Smooth muscle cell (in vitro differentiated cells): Measurements from ENCODE around the gene PNLIPRP2. TPM values are rescaled to one million over a fixed set of nuclear protein-coding genes. Genes with fewer than 3 reads are reported as not detected.

Experiments used
- DNase-seq: peaks from one replicate; lab custom pipeline; 2025; ENCODE audit not compliant: unreplicated experiment; lab: John Stamatoyannopoulos, UW
- H2AFZ ChIP-seq: fragments of 200-600 bp; sonication (generic); 2 replicates; pipeline ENCODE4 v1.6.0; 2016; ENCODE audit warnings: antibody characterized with exemption, low read depth, mild to moderate bottlenecking
- H3F3A ChIP-seq: fragments of 200-600 bp; sonication (generic); 2 replicates; pipeline ENCODE4 v1.6.0; 2017; ENCODE audit warnings: antibody characterized with exemption, low read depth
- H3K27ac ChIP-seq: fragments of 200-600 bp; sonication (generic); 2 replicates; pipeline ENCODE4 v1.5.1; 2016; ENCODE audit warnings: low read depth, mild to moderate bottlenecking
- H3K27me3 ChIP-seq: fragments of 200-600 bp; sonication (generic); 2 replicates; pipeline ENCODE4 v1.6.1; 2016; ENCODE audit warnings: low read depth, mild to moderate bottlenecking
- H3K36me3 ChIP-seq: fragments of 200-600 bp; sonication (generic); 2 replicates; pipeline ENCODE4 v1.5.1; 2016; ENCODE audit warnings: low read depth
- H3K4me1 ChIP-seq: fragments of 200-600 bp; sonication (generic); 2 replicates; pipeline ENCODE4 v1.5.1; 2016; ENCODE audit warnings: low read depth
- H3K4me2 ChIP-seq: fragments of 200-600 bp; sonication (generic); 2 replicates; pipeline ENCODE4 v1.6.0; 2016; ENCODE audit warnings: mild to moderate bottlenecking
- H3K4me3 ChIP-seq: fragments of 200-600 bp; sonication (generic); 2 replicates; pipeline ENCODE4 v1.5.1; 2016; ENCODE audit warnings: mild to moderate bottlenecking
- H3K79me2 ChIP-seq: fragments of 200-600 bp; sonication (generic); 2 replicates; pipeline ENCODE4 v1.6.0; 2016; ENCODE audit warnings: low read depth, mild to moderate bottlenecking
- H3K9ac ChIP-seq: fragments of 200-600 bp; sonication (generic); 2 replicates; pipeline ENCODE4 v1.6.0; 2016; ENCODE audit warnings: low read depth
- H3K9me3 ChIP-seq: fragments of 200-600 bp; sonication (generic); replicated peaks from 2 replicates; pipeline ENCODE4 v1.5.1; 2016; ENCODE audit warnings: low read depth
- H4K20me1 ChIP-seq: fragments of 200-600 bp; sonication (generic); 2 replicates; pipeline ENCODE4 v1.6.0; 2016; ENCODE audit warnings: low read depth
- CTCF ChIP-seq: fragments of 200-600 bp; sonication (generic); IDR thresholded peaks from 2 replicates; pipeline ENCODE4 v1.5.1; 2017; ENCODE audit warnings: borderline replicate concordance, mild to moderate bottlenecking, antibody characterized with exemption; ENCODE audit not compliant: insufficient read depth, poor library complexity, severe bottlenecking
- WGBS: methylation state at CpG from one replicate; pipeline ENCODE4 v1.1.7; 2016; ENCODE audit warnings: low lambda C conversion rate; 5-methylcytosine and 5-hydroxymethylcytosine counted together
- polyA plus RNA-seq: library from polyadenylated mRNA; unstranded; fragments of >200 nt; fragmentation: Nextera tagmentation; extraction: Ambion mirVana; gene quantifications from 2 replicates; pipeline ENCODE4 v1.2.1, GENCODE V29; 2016
- total RNA-seq: library from RNA; depleted of rRNA; stranded (reverse); fragments of >200 nt; gene quantifications from 2 replicates; pipeline ENCODE4 v1.2.3, GENCODE V29; 2014

PNLIPRP2 gene
- total and polyA plus RNA-seq, 2 experiments from 2014 or later, result not detected

DNA sequence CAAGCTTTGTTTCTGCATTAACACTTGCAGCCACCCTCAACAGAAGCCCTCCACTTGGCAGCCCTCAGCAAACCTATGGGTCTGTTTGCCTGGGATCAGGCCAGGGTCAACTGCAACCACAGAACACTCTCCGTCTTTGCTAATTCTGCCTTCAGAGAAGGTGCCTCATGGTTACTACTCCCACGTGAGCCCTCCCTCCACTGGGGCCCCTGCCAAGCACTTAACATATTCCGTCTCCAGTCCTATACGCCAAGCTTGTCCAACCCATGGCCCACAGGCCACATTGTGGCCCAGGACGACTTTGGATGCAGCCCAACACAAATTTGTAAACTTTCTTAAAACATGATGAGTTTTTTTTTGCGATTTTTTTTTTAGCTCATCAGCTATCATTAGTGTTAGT lies 66.9 kb downstream of the PNLIPRP2 start:
- Histone ChIP-seq H3K4me1 (no peaks in the 10 kb centered on the region), H3K9me3 (no peaks in the 10 kb centered on the region), H3K9ac (no peak overlapping the region), H3F3A (peaks cover 7% of the 10 kb centered on the region), H3K4me2 (no peak overlapping the region), H3K27me3 (no peaks in the 10 kb centered on the region), H3K79me2 (no peaks in the 10 kb centered on the region), H3K4me3 (no peak overlapping the region), H2AFZ (no peak overlapping the region), H4K20me1 (no peaks in the 10 kb centered on the region), H3K27ac (no peak overlapping the region), H3K36me3 (no peaks in the 10 kb centered on the region)
- no peak for TF ChIP-seq CTCF
- DNase-seq, result no peak
- WGBS, result 83% methylated on average over 6 of the region's 6 CpGs

DNA sequence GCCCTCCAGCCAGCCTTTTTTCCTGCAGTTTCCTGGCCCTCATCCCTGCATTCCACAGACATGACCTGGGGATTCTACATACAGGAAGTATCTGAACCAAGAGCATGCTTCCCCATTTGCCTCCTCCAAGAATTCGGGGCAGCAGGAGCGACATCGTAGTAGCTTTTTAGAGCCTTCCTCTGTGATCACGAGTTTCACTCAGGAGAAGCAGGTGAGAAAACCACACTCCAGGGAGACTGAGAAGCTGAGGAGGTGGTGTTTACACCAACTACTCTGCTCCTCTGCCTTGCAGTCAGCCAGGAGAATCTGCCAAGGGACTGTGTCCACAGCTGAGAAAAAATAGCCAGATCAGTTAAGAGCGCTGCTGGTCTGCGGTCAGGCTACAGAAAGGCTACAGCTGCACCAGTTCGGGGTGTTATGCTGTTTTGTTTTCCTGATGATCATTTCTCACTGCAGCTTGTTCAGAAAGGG lies 67.5 kb downstream of the PNLIPRP2 start:
- H2AFZ ChIP-seq, result no peak overlapping the region
- H3K4me1 ChIP-seq, result no peaks in the 10 kb centered on the region
- H3K36me3 ChIP-seq, result no peaks in the 10 kb centered on the region
- H3F3A ChIP-seq, result peaks cover 7% of the 10 kb centered on the region
- H3K4me2 ChIP-seq, result peak overlapping the region; percentile 25
- no peaks in the 10 kb centered on the region for H4K20me1 ChIP-seq
- no peak overlapping the region for H3K27ac ChIP-seq
- TF ChIP-seq CTCF, result no peak
- no peaks in the 10 kb centered on the region for H3K9me3 ChIP-seq
- DNase-seq, result no peak
- H3K79me2 ChIP-seq, result no peaks in the 10 kb centered on the region
- H3K27me3 ChIP-seq, result no peaks in the 10 kb centered on the region
- no peak overlapping the region for H3K9ac ChIP-seq
- no peak overlapping the region for H3K4me3 ChIP-seq
- 51% methylated on average over 7 of the region's 7 CpGs for WGBS

DNA sequence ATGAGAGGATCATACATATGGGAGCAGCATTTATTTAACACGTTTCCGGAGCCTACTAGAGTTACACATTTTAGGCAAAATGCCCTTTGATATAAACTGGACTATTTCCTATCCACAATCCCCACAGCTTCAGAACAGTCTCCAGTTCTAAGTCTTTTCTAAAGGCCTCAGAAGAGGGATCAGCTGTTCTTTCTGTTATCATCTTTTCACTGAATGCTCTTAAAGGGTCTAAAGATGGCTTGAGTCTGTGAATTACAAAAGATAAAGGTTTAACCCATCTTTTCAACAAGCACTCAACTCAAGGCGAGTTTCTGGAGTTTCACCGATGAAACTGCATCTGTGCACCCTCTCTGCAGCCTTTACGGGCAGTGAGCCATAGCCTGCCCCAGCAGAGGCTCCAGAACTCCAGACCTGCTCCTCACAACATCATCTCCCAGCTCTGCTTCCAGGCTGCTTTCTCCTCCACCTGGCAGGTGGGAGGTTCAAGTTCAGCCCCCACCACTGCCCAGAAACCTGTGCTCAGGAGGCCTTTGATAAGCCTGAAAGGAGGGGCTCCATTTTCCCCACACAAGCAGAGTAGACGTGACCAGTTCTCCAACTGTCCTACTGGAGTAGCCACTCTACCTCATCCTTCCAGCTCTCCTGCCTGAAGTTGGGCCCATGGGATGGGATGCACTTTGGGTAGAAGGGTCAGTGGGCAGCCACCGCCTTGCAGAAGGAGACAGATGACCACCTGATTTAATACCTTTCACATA lies 68.2 kb downstream of the PNLIPRP2 start:
- no peaks in the 10 kb centered on the region for H3K4me1 ChIP-seq
- H3K9ac ChIP-seq, result no peak overlapping the region
- no peaks in the 10 kb centered on the region for H3K79me2 ChIP-seq
- peak overlapping the region; percentile 25 for H3K4me2 ChIP-seq
- WGBS, result 49% methylated on average over 7 of the region's 7 CpGs
- no peaks in the 10 kb centered on the region for H4K20me1 ChIP-seq
- H3K9me3 ChIP-seq, result no peaks in the 10 kb centered on the region
- no peak for DNase-seq
- H2AFZ ChIP-seq, result no peak overlapping the region
- peaks cover 7% of the 10 kb centered on the region for H3F3A ChIP-seq
- H3K27ac ChIP-seq, result no peak overlapping the region
- H3K27me3 ChIP-seq, result no peaks in the 10 kb centered on the region
- H3K36me3 ChIP-seq, result no peaks in the 10 kb centered on the region
- TF ChIP-seq CTCF, result no peak
- H3K4me3 ChIP-seq, result no peak overlapping the region

GRCh38 chr10:116689744-116690143 lies 69.0 kb downstream of the PNLIPRP2 start:
- Histone ChIP-seq H3K9ac (no peak overlapping the region), H3K27ac (no peak overlapping the region), H4K20me1 (no peaks in the 10 kb centered on the region), H3K4me1 (no peaks in the 10 kb centered on the region), H3K9me3 (no peaks in the 10 kb centered on the region), H3K36me3 (no peaks in the 10 kb centered on the region), H3F3A (peaks cover 7% of the 10 kb centered on the region), H2AFZ (no peak overlapping the region), H3K27me3 (no peaks in the 10 kb centered on the region), H3K4me3 (no peak overlapping the region), H3K4me2 (no peak overlapping the region), H3K79me2 (no peaks in the 10 kb centered on the region)
- no peak for DNase-seq
- no peak for TF ChIP-seq CTCF
- WGBS, result 99% methylated on average over 4 of the region's 4 CpGs
